Stimulated activated naive CD8-positive, alpha-beta T cell treated with anti-CD3 and anti-CD28 coated beads, Interleukin-15, Interleukin-2, amounts not matched to agents 100 ng/mL and 50 ng/mL, for 24 hours (primary cell): ENCODE measurements around the gene FNDC5.

Source experiments
- H3K27ac Mint-ChIP-seq: one replicate; pipeline ENCODE4 v1.8.0; 2021; ENCODE audit warnings: mild to moderate bottlenecking, mixed read lengths
- H3K27me3 Mint-ChIP-seq: one replicate; pipeline ENCODE4 v1.8.0; 2021; ENCODE audit warnings: mixed read lengths
- H3K36me3 Mint-ChIP-seq: one replicate; pipeline ENCODE4 v1.8.0; 2021; ENCODE audit warnings: low read depth, mixed read lengths
- H3K4me1 Mint-ChIP-seq: one replicate; pipeline ENCODE4 v1.8.0; 2021; ENCODE audit warnings: low read depth, mixed read lengths
- H3K4me3 Mint-ChIP-seq: one replicate; pipeline ENCODE4 v1.8.0; 2021; ENCODE audit warnings: mild to moderate bottlenecking, mixed read lengths
- H3K9me3 Mint-ChIP-seq: one replicate; pipeline ENCODE4 v1.8.0; 2021; ENCODE audit warnings: mixed read lengths

The FNDC5 gene

DNA sequence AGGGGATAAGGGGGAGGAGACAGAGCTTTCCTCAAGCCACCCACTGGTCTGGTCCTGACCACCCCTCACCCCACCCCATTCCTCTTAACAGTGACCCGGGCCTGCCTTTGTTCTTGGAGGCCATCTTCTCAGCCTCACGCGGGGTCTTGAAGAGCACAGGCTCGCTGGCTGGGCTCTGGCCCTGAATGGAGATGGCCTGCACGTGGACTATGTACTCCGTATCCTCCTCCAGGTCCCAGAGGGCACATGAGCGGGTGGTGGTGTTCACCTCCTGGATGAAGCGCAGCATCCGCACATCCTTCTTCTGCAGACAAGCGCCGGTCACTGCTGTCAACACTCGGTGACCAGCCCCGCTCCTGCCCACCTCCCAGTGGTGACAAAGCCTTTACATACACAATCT lies 2.6 kb downstream of the FNDC5 start:
- peaks cover 9% of the 10 kb centered on the region for H3K36me3 Mint-ChIP-seq
- H3K9me3 Mint-ChIP-seq, result no peaks in the 10 kb centered on the region
- H3K27ac Mint-ChIP-seq, result no peak overlapping the region
- peaks cover 12% of the 10 kb centered on the region for H3K4me1 Mint-ChIP-seq
- H3K4me3 Mint-ChIP-seq, result no peak overlapping the region
- H3K27me3 Mint-ChIP-seq, result peaks cover 29% of the 10 kb centered on the region

DNA sequence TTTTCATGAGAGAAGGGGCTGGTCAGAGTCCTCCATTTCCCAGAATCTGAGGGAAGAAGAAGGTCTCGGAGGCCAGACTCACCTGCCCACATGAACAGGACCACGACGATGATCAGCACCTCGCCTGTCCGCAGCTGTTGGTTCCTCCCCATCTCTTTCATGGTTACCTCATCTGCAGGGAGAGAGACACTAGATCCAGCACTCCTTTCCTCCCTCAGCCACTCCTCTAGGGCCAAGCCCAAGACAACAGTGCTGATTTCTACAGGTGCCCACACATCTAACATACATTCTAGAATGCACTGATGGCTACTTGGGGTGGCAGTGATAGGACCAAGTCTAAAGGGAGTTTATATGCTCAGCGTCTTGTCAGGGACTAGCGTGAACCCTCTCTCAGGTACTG lies 3.0 kb downstream of the FNDC5 start:
- Mint-ChIP-seq H3K27me3 (peaks cover 27% of the 10 kb centered on the region), H3K9me3 (no peaks in the 10 kb centered on the region), H3K27ac (no peak overlapping the region), H3K36me3 (peaks cover 13% of the 10 kb centered on the region), H3K4me3 (no peak overlapping the region), H3K4me1 (peaks cover 9% of the 10 kb centered on the region)

DNA sequence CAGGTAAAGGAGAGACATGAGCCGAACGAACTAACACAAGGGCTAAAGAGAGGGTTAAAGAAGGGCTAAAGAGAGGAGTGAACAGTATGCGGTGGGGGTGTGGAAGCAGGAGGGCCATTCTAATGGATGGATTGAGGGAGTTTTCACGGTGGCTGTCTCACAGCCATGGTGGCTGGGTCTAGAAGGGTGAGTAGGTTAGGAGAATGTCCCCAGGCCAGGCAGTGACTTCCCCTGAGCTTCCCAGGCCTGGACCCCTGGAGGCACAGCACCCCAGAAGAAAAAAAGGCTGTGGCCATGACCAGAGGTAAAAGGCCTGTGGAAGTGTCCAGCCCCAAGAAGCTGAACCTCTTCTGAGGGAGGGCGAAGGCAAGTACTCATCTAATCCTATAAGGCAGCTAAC lies 3.6 kb downstream of the FNDC5 start:
- H3K27me3 Mint-ChIP-seq, result peaks cover 25% of the 10 kb centered on the region
- peaks cover 17% of the 10 kb centered on the region for H3K36me3 Mint-ChIP-seq
- H3K9me3 Mint-ChIP-seq, result no peaks in the 10 kb centered on the region
- no peak overlapping the region for H3K4me3 Mint-ChIP-seq
- peaks cover 8% of the 10 kb centered on the region for H3K4me1 Mint-ChIP-seq
- no peak overlapping the region for H3K27ac Mint-ChIP-seq

DNA sequence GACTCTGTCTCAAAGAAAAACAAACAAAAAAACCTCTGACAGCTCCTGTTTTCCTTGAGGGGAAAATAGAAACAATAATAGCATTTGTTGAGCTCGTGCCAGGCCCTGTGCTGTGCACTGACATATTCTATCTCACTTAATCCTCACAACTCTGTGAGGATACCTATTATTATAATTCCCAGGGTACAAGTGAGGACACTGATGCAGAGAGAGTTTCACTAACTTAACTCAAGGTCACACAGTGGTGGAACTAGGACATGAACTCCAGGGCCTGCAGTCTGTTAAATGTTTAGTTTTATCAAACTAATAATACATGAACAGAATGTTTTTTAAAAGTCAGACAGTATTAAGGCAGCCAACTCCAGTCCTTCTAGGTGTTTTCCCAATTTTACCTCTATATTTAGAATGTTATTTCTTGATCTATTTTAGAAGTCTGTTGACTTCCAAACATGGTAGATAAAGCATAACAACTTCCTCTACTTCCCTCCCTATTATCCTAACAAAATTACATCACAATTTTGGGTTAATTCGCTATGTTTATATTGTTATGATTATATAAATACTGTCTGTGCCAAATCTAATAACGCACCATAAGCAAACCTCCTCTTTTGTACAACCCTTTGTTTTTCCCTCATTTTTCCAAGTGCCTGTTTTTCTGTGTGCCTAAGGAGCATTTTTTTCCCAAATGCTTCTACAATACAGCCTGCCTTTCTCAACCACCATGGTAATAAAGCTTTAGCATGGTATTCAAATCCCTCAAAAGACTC lies 4.9 kb downstream of the FNDC5 start:
- H3K4me3 Mint-ChIP-seq, result no peak overlapping the region
- H3K27ac Mint-ChIP-seq, result no peak overlapping the region
- peaks cover 15% of the 10 kb centered on the region for H3K27me3 Mint-ChIP-seq
- H3K9me3 Mint-ChIP-seq, result no peaks in the 10 kb centered on the region
- peaks cover 22% of the 10 kb centered on the region for H3K36me3 Mint-ChIP-seq
- peaks cover 3% of the 10 kb centered on the region for H3K4me1 Mint-ChIP-seq

DNA sequence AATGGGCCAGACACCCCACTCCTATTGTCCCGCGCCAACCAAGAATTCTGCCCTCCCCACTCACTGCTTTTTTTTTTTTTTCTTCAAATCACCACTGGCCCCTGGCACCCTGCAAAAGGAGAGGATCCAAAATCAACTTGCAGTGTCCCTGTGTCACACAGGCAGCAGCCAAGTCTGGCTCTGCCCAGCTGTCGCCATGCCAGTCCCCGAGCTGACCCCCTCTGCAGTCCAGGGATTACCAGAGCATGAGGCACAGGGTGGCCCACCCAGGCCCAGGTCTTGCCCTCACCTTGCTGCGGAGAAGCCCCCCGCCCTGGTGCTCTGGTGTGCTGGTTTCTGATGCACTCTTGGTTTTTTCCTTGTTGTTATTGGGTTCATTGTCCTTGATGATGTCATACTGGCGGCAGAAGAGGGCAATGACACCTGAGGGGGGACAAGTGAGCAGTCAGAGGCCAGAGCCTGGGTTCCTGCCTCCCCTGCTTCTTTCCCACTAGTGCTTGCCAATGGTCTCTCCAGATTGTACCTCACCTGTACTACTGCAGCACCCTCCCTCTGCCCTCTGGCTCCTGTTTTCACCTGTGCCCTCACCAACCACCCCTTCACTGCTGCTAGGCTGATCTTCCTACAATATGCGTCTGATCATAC lies 6.2 kb downstream of the FNDC5 start:
- H3K27ac Mint-ChIP-seq, result no peak overlapping the region
- peaks cover 6% of the 10 kb centered on the region for H3K27me3 Mint-ChIP-seq
- no peaks in the 10 kb centered on the region for H3K9me3 Mint-ChIP-seq
- H3K4me3 Mint-ChIP-seq, result no peak overlapping the region
- H3K36me3 Mint-ChIP-seq, result peaks cover 22% of the 10 kb centered on the region
- no peaks in the 10 kb centered on the region for H3K4me1 Mint-ChIP-seq

DNA sequence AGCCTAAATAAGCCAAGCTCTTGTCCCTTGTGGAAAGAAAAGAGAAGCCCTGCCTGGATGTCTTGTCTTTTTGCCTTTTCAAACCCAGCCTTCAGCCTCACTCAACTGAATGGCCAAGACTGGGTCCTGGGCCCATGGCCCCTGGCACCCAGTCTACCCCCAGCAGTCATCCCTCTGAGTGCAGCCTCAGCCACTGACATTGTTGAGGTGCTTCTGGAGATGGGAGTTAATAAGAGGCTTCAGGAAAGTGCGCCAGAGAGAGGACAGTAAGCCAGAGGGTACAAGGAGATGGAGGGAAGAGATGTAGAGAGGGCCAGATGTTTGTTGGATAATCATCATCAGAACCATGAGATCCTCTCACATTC lies 6.8 kb downstream of the FNDC5 start:
- no peak overlapping the region for H3K27ac Mint-ChIP-seq
- H3K9me3 Mint-ChIP-seq, result no peaks in the 10 kb centered on the region
- H3K36me3 Mint-ChIP-seq, result peaks cover 22% of the 10 kb centered on the region
- no peaks in the 10 kb centered on the region for H3K27me3 Mint-ChIP-seq
- H3K4me1 Mint-ChIP-seq, result no peaks in the 10 kb centered on the region
- H3K4me3 Mint-ChIP-seq, result no peak overlapping the region

DNA sequence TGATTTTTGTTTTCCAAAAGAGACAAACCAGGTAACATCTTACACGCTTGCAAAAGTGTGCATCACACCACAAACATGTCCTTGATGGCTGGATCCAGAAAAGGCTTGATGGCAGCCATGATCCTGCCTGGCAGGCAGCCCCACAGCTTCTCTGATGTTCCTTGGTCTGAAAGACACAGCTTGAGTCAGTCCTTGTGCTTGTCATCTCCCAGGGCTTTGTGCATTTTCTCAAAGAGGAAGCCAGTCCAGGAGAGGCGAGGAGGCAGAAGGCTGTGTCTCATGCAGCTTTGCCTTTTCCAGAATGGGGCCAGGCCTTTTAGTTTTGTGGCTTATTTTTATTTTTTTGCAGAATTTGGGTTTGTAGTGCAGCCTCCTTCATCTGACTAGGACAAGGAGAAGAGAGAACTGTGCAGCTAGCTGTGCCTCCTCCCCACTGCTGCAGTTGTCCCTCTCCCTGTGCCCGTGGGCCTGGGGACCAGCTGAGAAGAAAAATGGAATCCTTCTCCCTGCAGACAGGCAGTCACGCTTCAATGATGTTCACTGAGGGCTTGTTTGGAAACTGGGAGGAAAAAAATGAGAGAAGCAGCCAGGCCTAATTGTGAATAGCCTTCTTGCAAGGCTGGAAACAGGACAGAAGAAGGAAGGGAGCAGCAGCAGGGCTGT lies 7.4 kb downstream of the FNDC5 start:
- Mint-ChIP-seq H3K27ac (no peak overlapping the region), H3K4me3 (no peak overlapping the region), H3K4me1 (no peaks in the 10 kb centered on the region), H3K36me3 (peaks cover 22% of the 10 kb centered on the region), H3K27me3 (no peaks in the 10 kb centered on the region), H3K9me3 (no peaks in the 10 kb centered on the region)

DNA sequence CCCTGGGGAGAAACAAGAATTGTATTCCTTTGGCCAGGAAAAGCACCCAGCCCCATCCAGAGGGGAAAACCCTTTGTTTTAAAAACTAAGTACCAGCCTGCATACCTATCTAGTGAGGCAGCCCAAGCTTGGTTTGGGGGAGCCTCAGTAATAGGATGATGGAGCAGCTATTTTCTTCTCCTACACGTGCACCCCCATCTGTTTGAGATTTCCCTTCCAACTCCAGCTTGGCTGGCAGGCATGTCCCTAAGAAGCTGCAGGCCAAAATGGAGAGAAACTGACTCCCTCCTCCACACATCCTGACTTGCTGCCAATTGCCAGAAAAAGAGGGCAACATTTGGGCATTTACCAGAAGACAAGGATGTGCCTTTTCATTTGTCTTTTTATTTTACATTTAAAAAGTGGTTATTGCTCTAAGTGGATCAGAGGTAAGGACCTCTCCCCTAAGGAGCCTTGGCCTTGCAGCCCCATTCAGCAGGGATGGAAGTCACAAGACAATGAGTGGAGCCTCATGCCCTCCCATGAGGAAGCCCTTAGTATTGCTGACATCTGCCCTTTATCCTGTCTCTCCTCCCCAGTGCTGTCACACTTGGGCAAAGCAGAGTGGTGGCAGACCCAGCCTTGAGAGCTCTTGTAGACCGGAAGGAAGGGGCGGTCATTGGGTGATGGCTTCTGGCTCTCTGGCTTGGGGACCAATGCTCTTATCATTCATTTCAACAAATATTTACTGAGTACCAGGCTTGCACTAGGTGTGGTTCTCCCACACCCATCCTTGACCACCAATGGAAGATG lies 8.6 kb downstream of the FNDC5 start:
- Mint-ChIP-seq H3K27ac (no peak overlapping the region), H3K4me1 (no peaks in the 10 kb centered on the region), H3K4me3 (no peak overlapping the region), H3K9me3 (no peaks in the 10 kb centered on the region), H3K36me3 (peaks cover 30% of the 10 kb centered on the region), H3K27me3 (no peaks in the 10 kb centered on the region)

DNA sequence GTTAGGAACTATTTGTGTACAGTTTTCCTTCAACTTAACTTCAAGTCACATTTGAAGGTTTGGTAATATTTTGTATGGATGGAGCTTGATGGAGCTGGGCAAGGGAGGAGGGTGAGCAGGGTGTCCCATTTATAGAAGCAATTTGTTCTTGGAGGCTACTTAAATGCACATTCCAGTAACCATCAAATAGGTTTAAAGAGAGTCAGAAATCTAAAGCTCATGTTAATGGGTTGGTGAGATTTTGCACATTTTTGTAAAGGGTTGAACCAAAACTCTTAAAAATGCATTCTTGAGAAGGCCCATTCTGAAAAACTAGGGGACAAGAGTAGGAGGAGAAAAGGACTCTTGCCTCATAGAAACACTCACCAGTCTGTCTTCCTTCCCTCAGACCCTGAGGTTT lies 10.1 kb downstream of the FNDC5 start:
- Mint-ChIP-seq H3K36me3 (peaks cover 43% of the 10 kb centered on the region), H3K27ac (no peak overlapping the region)

DNA sequence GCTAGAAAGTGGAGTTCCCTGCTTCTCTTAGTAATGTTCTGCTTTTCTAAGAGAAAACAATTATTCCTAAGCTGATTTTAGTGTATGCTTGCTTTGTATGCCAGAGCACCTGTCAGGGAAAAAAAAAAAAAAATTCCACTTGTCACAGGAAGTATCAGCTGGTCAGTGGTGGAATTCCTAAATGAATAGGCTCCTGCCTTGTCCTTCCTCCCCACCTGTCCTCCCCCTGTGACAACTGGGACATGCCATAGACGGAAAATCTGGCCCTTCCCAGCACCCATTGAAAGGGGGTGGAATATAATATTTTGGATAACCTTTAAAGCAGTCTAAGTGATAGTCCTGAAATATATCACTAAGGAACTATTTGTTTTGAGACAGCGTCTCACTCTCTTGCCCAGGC lies 10.8 kb downstream of the FNDC5 start:
- Mint-ChIP-seq H3K9me3 (no peaks in the 10 kb centered on the region), H3K36me3 (peaks cover 44% of the 10 kb centered on the region), H3K27ac (no peak overlapping the region), H3K4me3 (no peak overlapping the region), H3K27me3 (no peaks in the 10 kb centered on the region), H3K4me1 (no peaks in the 10 kb centered on the region)

More for the DNA sequence above, 10.1 kb downstream of the FNDC5 start:
- no peaks in the 10 kb centered on the region for H3K9me3 Mint-ChIP-seq
- no peaks in the 10 kb centered on the region for H3K27me3 Mint-ChIP-seq
- no peak overlapping the region for H3K4me3 Mint-ChIP-seq
- H3K4me1 Mint-ChIP-seq, result no peaks in the 10 kb centered on the region

DNA sequence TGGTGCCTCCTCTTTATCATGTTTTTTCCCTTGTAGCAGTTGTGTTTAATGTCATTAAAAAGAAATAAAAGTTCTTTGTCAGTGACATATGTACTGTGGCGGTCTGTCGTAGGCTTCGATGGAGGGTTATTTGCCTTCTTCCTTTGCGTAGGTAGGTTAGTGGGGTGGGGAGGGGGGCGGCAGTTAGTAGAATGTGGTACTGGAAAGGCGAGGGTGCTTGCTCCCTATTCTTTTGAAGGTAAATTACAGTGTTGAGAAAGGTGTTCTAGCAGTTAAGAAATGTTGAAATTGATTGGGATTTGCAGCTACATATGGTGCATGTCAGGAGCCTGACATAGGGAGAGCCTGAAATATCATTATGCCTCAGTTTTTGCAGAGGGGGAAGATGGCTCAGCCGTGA lies 11.9 kb downstream of the FNDC5 start:
- no peaks in the 10 kb centered on the region for H3K9me3 Mint-ChIP-seq
- H3K36me3 Mint-ChIP-seq, result peaks cover 52% of the 10 kb centered on the region
- no peak overlapping the region for H3K27ac Mint-ChIP-seq
- H3K4me3 Mint-ChIP-seq, result no peak overlapping the region
- no peaks in the 10 kb centered on the region for H3K4me1 Mint-ChIP-seq
- no peaks in the 10 kb centered on the region for H3K27me3 Mint-ChIP-seq

DNA sequence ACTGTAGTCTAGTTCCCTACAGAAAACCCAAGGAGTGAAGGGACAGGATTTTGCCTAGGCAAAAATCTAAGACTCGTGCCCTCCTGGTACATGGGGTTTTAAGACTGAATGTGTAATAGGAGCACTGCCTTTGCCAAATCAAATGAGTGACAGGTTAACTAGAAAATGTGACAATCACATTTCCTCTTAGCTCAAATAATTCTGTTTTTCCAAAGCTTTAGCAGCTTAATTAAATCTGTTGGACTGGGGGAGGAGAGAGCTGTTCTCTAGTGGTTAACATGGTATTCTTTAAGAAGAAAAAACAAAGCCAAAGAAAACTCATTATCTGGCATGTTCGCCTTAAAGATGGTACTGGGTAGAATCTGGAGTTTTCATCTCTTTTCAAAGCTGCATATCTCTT lies 12.6 kb downstream of the FNDC5 start:
- H3K9me3 Mint-ChIP-seq, result no peaks in the 10 kb centered on the region
- H3K27me3 Mint-ChIP-seq, result no peaks in the 10 kb centered on the region
- H3K27ac Mint-ChIP-seq, result no peak overlapping the region
- H3K36me3 Mint-ChIP-seq, result peaks cover 53% of the 10 kb centered on the region
- no peak overlapping the region for H3K4me3 Mint-ChIP-seq
- no peaks in the 10 kb centered on the region for H3K4me1 Mint-ChIP-seq

DNA sequence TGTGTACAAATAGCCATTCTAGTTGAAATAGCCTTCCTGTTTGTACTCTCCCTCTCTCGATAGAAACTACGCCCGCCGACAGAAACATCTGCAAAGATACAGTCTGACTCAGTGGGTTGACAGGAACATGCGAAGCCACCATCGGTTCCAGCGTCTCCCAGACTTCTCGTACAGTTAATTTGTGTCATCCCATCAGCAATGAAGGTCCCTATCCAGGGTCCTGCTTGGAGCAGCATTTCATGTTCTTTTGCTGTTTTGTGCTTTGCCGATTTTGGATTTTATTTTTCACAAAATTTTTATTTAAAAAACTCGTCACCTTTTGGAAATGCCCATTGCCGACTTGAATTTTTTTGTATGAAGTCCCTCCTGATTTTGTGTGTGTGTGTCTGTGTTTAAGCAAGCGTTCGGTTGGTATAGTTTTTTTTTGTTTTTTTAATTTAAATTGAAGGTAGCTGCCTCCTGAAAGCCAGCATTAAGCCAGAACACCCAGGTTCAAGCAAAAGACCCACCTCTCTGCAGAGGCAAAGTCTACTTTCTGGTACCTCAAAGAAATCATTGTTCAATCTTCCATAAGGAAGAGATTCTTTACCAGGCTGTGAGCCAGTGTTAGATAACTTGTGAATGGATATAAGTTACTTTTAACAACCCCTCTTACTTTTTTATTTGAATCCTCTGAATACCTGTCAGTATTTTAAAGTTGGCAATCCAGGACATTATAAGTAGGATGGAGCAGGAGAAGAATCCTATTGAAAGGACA lies 14.7 kb downstream of the FNDC5 start:
- Mint-ChIP-seq H3K4me1 (no peaks in the 10 kb centered on the region), H3K27ac (no peak overlapping the region), H3K36me3 (peaks cover 59% of the 10 kb centered on the region), H3K4me3 (no peak overlapping the region), H3K9me3 (no peaks in the 10 kb centered on the region), H3K27me3 (no peaks in the 10 kb centered on the region)

DNA sequence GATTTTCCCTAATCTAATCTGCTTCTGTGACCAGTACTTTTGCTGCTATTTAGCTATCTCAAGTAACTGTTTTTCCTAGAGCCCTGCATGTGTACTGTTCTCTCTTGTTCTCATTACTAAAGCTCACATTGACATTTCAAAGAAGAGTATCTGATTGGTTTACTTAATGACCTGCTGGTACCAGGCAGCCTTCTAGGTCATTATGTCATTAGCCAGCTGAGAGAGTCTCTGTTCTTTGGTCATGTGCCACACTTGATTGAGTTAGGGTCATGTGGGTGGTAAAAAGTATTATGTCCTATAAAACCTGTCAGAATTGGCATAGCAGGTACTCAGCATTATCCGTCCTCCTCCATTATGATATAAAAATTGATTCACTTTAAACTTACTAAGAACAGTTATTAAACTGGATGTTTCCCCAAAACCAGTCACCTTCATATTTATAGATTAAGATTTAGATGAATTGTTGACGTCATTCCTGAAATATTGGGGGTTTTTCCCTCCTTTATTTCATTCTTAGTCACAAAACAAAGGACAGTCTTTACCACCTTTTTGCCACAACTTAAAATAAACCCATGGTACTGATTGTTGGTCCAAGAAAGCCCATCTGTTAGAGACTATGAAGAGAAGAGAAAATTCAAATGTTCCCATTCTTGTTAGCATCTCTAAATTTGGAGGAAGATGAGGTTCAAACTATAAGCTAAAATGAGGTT lies 22.2 kb downstream of the FNDC5 start:
- peaks cover 8% of the 10 kb centered on the region for H3K4me1 Mint-ChIP-seq
- no peaks in the 10 kb centered on the region for H3K9me3 Mint-ChIP-seq
- no peak overlapping the region for H3K4me3 Mint-ChIP-seq
- no peaks in the 10 kb centered on the region for H3K27me3 Mint-ChIP-seq
- H3K36me3 Mint-ChIP-seq, result peaks cover 46% of the 10 kb centered on the region
- H3K27ac Mint-ChIP-seq, result no peak overlapping the region
